H9 (cell line): ENCODE measurements around the gene SSTR3. TPM values are rescaled to one million over a fixed set of nuclear protein-coding genes. Genes with fewer than 3 reads are reported as not detected.

Source experiments
- DNase-seq: peaks from one replicate; pipeline ENCODE4 v3.0.0-alpha.2; 2017
- H2AFZ ChIP-seq: one replicate; pipeline ENCODE4 v1.6.1; 2013; ENCODE audit warnings: mild to moderate bottlenecking, low read length, control low read depth, moderate library complexity
- H2AK5ac ChIP-seq: 2 replicates; pipeline ENCODE4 v1.6.1; 2013; ENCODE audit warnings: low read length, control low read depth, mixed read lengths; ENCODE audit not compliant: insufficient read length
- H2BK120ac ChIP-seq: one replicate; pipeline ENCODE4 v1.6.1; 2013; ENCODE audit warnings: low read depth, mild to moderate bottlenecking, low read length, control low read depth, inconsistent platforms; ENCODE audit not compliant: poor library complexity, severe bottlenecking
- H2BK12ac ChIP-seq: 2 replicates; pipeline ENCODE4 v1.6.1; 2013; ENCODE audit warnings: low read length, control low read depth, mixed read lengths, low read depth; ENCODE audit not compliant: insufficient read length
- H2BK15ac ChIP-seq: 2 replicates; pipeline ENCODE4 v1.6.1; 2013; ENCODE audit warnings: low read depth, low read length, control low read depth
- H2BK20ac ChIP-seq: one replicate; pipeline ENCODE4 v1.6.1; 2013; ENCODE audit warnings: low read depth, mild to moderate bottlenecking, low read length, control low read depth, inconsistent platforms; ENCODE audit not compliant: poor library complexity, severe bottlenecking
- H2BK5ac ChIP-seq: 2 replicates; pipeline ENCODE4 v1.6.1; 2013; ENCODE audit warnings: low read length, control low read depth, mixed read lengths; ENCODE audit not compliant: insufficient read length
- H3K14ac ChIP-seq: 2 replicates; pipeline ENCODE4 v1.6.1; 2013; ENCODE audit warnings: low read length, control low read depth; ENCODE audit not compliant: insufficient read depth
- H3K18ac ChIP-seq: 2 replicates; pipeline ENCODE4 v1.6.1; 2013; ENCODE audit warnings: low read depth, mild to moderate bottlenecking, mixed read lengths, low read length, control low read depth; ENCODE audit not compliant: insufficient read length
- H3K23ac ChIP-seq: 2 replicates; pipeline ENCODE4 v1.6.1; 2013; ENCODE audit warnings: low read length, control low read depth, mixed read lengths, low read depth; ENCODE audit not compliant: insufficient read length
- H3K23me2 ChIP-seq: 2 replicates; pipeline ENCODE4 v1.6.1; 2013; ENCODE audit warnings: low read depth, mild to moderate bottlenecking, mixed read lengths, low read length, control low read depth; ENCODE audit not compliant: insufficient read length, poor library complexity, severe bottlenecking
- H3K27ac ChIP-seq: 2 replicates; pipeline ENCODE4 v1.5.1; 2013; ENCODE audit warnings: low read length, control low read depth, mixed read lengths, low read depth; ENCODE audit not compliant: insufficient read length
- H3K27me3 ChIP-seq: 2 replicates; pipeline ENCODE4 v1.6.1; 2013; ENCODE audit warnings: low read length, control low read depth, inconsistent platforms; ENCODE audit not compliant: insufficient read depth
- H3K4ac ChIP-seq: 2 replicates; pipeline ENCODE4 v1.6.1; 2013; ENCODE audit warnings: low read depth, mild to moderate bottlenecking, control low read depth, inconsistent platforms, low read length, moderate library complexity
- H3K4me1 ChIP-seq: 2 replicates; pipeline ENCODE4 v1.6.1; 2013; ENCODE audit warnings: low read length, control low read depth, inconsistent platforms; ENCODE audit not compliant: insufficient read depth
- H3K4me2 ChIP-seq: 2 replicates; pipeline ENCODE4 v1.6.1; 2013; ENCODE audit warnings: low read length, control low read depth, mixed read lengths; ENCODE audit not compliant: insufficient read length, insufficient read depth
- H3K56ac ChIP-seq: 2 replicates; pipeline ENCODE4 v1.6.1; 2013; ENCODE audit warnings: low read depth, mild to moderate bottlenecking, mixed read lengths, low read length, control low read depth; ENCODE audit not compliant: insufficient read length
- H3K79me1 ChIP-seq: 2 replicates; pipeline ENCODE4 v1.6.1; 2013; ENCODE audit warnings: low read depth, mild to moderate bottlenecking, moderate library complexity, low read length, control low read depth, inconsistent platforms; ENCODE audit not compliant: insufficient read depth, poor library complexity, severe bottlenecking
- H3K79me2 ChIP-seq: 2 replicates; pipeline ENCODE4 v1.6.1; 2013; ENCODE audit warnings: low read length, control low read depth, inconsistent platforms; ENCODE audit not compliant: insufficient read depth
- H3K9ac ChIP-seq: 2 replicates; pipeline ENCODE4 v1.6.1; 2013; ENCODE audit warnings: low read length, control low read depth, mixed read lengths; ENCODE audit not compliant: insufficient read length; ENCODE audit errors: extremely low read depth
- H3K9me3 ChIP-seq: one replicate; pipeline ENCODE4 v1.6.1; 2013; ENCODE audit warnings: low read depth, low read length, inconsistent platforms; ENCODE audit not compliant: control insufficient read depth
- H3T11ph ChIP-seq: one replicate; pipeline ENCODE4 v1.6.1; 2013; ENCODE audit warnings: mild to moderate bottlenecking, low read length, control low read depth, inconsistent platforms
- H4K20me1 ChIP-seq: one replicate; pipeline ENCODE4 v1.6.1; 2013; ENCODE audit not compliant: control insufficient read depth, insufficient read length, insufficient read depth
- H4K5ac ChIP-seq: 2 replicates; pipeline ENCODE4 v1.6.1; 2013; ENCODE audit warnings: low read depth, mild to moderate bottlenecking, mixed read lengths, low read length, control low read depth; ENCODE audit not compliant: insufficient read length
- H4K8ac ChIP-seq: replicated peaks from 2 replicates; pipeline ENCODE4 v1.6.1; 2013; ENCODE audit warnings: low read length, control low read depth, mixed read lengths, low read depth; ENCODE audit not compliant: insufficient read length
- H4K91ac ChIP-seq: 2 replicates; pipeline ENCODE4 v1.6.1; 2013; ENCODE audit warnings: low read depth, mild to moderate bottlenecking, moderate library complexity, mixed read lengths, low read length, control low read depth; ENCODE audit not compliant: insufficient read length
- H3K27ac Mint-ChIP-seq, 3 experiments: 2 replicates in 2 of 3; 3 replicates in 1 of 3; pipeline ENCODE4 v1.8.0; 2020 to 2021; ENCODE audit warnings: mixed read lengths in 3 of 3, mild to moderate bottlenecking in 1 of 3, moderate library complexity in 1 of 3
- H3K27me3 Mint-ChIP-seq: 2 replicates; pipeline ENCODE4 v1.8.0; 2021; ENCODE audit warnings: low read depth, mild to moderate bottlenecking, moderate library complexity, mixed read lengths
- H3K36me3 Mint-ChIP-seq, 3 experiments: 2 replicates in 2 of 3; 3 replicates in 1 of 3; pipeline ENCODE4 v1.8.0; 2020 to 2021; ENCODE audit warnings: low read depth in 3 of 3, mixed read lengths in 3 of 3; ENCODE audit not compliant: insufficient read depth in 1 of 3
- H3K4me1 Mint-ChIP-seq, 2 experiments: 2 replicates each; pipeline ENCODE4 v1.8.0; 2020; ENCODE audit warnings: mixed read lengths in 2 of 2
- H3K4me3 Mint-ChIP-seq, 2 experiments: 2 replicates in 1 of 2; 3 replicates in 1 of 2; pipeline ENCODE4 v1.8.0; 2020 to 2021; ENCODE audit warnings: mild to moderate bottlenecking in 2 of 2, mixed read lengths in 2 of 2, moderate library complexity in 1 of 2
- H3K9me3 Mint-ChIP-seq, 2 experiments: 2 replicates in 1 of 2; 3 replicates in 1 of 2; pipeline ENCODE4 v1.8.0; 2020; ENCODE audit warnings: mild to moderate bottlenecking in 2 of 2, mixed read lengths in 2 of 2, moderate library complexity in 1 of 2
- CTCF ChIP-seq: fragments of 200-600 bp; sonication (generic); conservative IDR thresholded peaks from 3 replicates; pipeline ENCODE4 v1.8.0; 2021; ENCODE audit warnings: antibody characterized with exemption, mild to moderate bottlenecking
- WGBS: extraction: QIAGEN DNeasy Blood & Tissue Kit; methylation state at CpG from one replicate; pipeline ENCODE4 v1.1.7; 2013; ENCODE audit warnings: missing lambda C conversion rate, low lambda C conversion rate, mixed read lengths; ENCODE audit not compliant: insufficient read length; ENCODE audit errors: extremely low coverage; 5-methylcytosine and 5-hydroxymethylcytosine counted together
- total RNA-seq: library from RNA; stranded (reverse); gene quantifications from 2 replicates; pipeline ENCODE4 v1.2.1, GENCODE V29; 2021

The SSTR3 gene
- total RNA-seq, 1 experiment from 2014 or later, result 0.68 TPM

DNA sequence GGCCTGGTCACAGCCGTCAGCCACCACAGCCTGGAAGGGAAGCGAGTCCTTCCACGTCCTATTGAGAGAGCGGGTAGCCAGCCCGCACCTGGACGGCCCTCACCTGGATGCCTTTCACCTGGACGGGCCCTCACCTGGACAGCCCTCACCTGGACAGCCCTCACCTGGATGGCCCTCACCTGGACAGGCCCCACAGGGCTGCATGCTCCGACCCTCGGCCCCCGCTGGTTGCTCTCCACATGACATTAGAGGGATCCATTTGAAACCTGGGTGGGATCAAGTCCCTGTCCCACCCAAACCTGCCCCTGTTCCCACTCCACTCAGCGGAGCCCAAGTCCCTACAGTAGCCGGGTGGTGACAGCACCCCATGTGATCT, 27.9 kb downstream of the SSTR3 start:
- Histone ChIP-seq H3K9me3 (no peaks in the 10 kb centered on the region), H4K5ac (no peak overlapping the region), H2BK15ac (no peak overlapping the region), H3K23me2 (peaks cover 9% of the 10 kb centered on the region), H3K4me1 (peaks cover 5% of the 10 kb centered on the region), H2AK5ac (no peak overlapping the region), H3K27me3 (no peaks in the 10 kb centered on the region), H3K79me1 (no peaks in the 10 kb centered on the region), H3K4ac (no peak overlapping the region), H3T11ph (no peak overlapping the region), H2BK5ac (no peak overlapping the region), H3K56ac (no peak overlapping the region), H3K9ac (no peak overlapping the region), H2BK120ac (no peak overlapping the region), H3K79me2 (no peaks in the 10 kb centered on the region), H2BK12ac (no peak overlapping the region), H3K23ac (no peak overlapping the region), H3K14ac (no peak overlapping the region), H4K8ac (no peak overlapping the region), H2AFZ (no peak overlapping the region), H3K4me2 (no peak overlapping the region), H3K27ac (no peak overlapping the region), H3K18ac (no peak overlapping the region), H2BK20ac (no peak overlapping the region), H4K20me1 (no peaks in the 10 kb centered on the region), H4K91ac (no peak overlapping the region)
- no peak for TF ChIP-seq CTCF
- H3K27me3 Mint-ChIP-seq, result peaks cover 2% of the 10 kb centered on the region
- H3K36me3 Mint-ChIP-seq, result peaks cover 0 to 1% (median 0%) of the 10 kb centered on the region in 3 experiments; a peak in 2 of 7 replicates
- H3K9me3 Mint-ChIP-seq, result no peaks in the 10 kb centered on the region
- no peak overlapping the region for H3K27ac Mint-ChIP-seq
- peaks cover 23 to 40% of the 10 kb centered on the region in 2 experiments for H3K4me1 Mint-ChIP-seq
- H3K4me3 Mint-ChIP-seq, result no peak overlapping the region
- WGBS, result no CpG with 5 or more reads among the region's 12 CpGs
- no peak for DNase-seq
